Skin of body (tissue), 2 donors: ENCODE measurements around the gene NCBP2. TPM values are rescaled to one million over a fixed set of nuclear protein-coding genes. Genes with fewer than 3 reads are reported as not detected.
A peak's percentile ranks its signal among the peaks of the same experiment; 100 is the strongest.

Experiments used
- DNase-seq: peaks from one replicate; lab custom pipeline; 2025; lab: John Stamatoyannopoulos, UW
- total RNA-seq: library from RNA; depleted of rRNA; stranded (reverse); fragments of >200 nt; gene quantifications from one replicate; pipeline ENCODE4 v1.2.3, GENCODE V29; 2014

NCBP2 gene
- total RNA-seq, result 35.9 TPM

- peak; percentile 96 for DNase-seq
Measured at GRCh38 chr3:196942226-196942914, at the start of gene NCBP2. Gene NCBP2, minus strand, starts transcription at chr3:196942528. Its CDS starts 25 bp downstream, at chr3:196942503.

DNA sequence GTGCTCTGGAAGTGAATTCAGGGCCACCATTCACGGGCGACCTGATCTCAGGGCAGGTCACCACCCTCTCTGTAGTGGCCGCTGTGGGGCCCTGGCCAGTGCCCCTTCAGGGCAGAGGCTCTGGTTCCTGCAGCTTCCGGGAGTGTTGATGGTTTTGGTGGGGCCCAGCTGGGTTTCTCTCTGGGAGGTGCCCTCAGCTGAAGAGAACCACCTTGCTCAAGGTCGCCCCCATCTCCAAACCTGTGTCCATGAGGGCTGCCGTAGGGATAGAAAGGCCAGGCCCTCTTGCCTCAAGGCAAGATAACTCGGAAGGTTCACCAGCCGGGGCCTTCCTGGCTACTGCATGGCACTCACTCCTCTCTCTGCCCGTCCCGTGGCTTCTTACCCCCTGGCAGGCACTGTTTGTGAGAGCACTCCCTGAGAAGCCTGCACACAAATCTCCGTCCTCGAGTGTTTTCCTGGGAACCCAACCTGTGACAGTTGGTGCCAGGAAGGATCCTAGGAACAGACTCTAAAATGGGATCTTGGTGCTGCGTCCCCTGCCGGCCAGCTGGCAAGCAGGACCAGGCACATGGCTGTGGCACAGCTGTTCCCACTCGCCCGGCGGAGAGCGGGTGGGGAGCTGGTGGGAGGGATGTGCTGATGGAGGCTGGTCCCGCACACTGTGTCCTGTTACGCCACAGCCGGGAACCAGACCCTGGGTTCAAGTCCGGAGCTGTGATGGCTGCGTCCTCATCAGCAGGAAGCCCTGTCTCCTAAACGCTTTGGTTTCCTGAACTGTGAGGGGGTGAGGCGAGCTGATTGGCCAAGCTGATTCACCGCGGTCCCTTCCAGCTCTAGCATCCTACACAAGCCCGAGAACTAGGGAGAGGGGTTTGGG is 49.5 kb upstream of the NCBP2 start:
- DNase-seq, result no peak

- no peak for DNase-seq
Measured at GRCh38 chr3:196990601-196991007, 48.3 kb upstream of the NCBP2 start.

DNA sequence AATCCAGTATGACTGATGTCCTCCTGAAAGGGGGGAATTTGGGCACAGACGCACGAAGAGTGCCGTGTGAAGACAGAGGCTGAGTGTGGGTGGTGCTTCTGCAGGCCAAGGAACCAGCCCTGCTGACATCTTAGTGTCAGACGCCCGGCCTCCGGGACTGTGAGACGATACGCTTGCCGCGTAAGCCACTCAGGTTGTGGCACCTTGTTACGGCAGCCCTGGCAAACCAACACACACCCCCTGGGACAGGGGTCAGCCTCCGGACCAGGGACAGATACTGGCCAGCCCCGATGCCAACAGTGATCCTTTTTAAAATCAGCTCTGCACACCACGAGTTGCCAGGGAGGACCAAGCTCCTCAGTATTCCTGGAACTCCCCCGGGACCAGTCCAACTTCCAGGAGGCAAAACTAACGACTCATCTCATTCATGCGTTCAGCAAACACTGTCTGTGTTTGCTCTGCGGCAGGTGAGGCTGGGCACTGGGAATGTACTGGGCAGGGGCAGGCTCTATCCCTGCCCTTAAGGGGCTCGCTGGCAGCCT is 47.5 kb upstream of the NCBP2 start:
- DNase-seq, result no peak

- no peak for DNase-seq
Measured at GRCh38 chr3:196988241-196989029, 46.1 kb upstream of the NCBP2 start.

DNA sequence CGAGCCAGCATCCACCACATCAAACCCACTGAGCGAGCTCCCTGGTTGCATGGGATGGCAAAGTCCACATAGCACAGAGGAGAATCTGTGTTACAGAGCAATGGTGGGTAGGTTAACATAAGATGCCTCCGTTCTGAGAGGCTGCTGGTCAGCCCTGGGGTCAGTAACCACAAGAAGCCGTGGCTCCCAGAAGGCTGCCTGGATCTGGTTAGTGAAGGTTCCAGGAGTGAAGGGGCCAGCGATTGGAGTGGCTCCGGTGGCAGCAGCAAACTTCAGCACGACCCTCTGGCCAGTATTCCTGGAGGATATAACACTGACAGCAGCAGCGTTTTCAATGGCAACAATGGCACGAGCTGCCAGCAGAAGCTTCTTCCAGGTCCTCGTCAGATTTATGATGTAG is 44.7 kb upstream of the NCBP2 start:
- no peak for DNase-seq

DNA sequence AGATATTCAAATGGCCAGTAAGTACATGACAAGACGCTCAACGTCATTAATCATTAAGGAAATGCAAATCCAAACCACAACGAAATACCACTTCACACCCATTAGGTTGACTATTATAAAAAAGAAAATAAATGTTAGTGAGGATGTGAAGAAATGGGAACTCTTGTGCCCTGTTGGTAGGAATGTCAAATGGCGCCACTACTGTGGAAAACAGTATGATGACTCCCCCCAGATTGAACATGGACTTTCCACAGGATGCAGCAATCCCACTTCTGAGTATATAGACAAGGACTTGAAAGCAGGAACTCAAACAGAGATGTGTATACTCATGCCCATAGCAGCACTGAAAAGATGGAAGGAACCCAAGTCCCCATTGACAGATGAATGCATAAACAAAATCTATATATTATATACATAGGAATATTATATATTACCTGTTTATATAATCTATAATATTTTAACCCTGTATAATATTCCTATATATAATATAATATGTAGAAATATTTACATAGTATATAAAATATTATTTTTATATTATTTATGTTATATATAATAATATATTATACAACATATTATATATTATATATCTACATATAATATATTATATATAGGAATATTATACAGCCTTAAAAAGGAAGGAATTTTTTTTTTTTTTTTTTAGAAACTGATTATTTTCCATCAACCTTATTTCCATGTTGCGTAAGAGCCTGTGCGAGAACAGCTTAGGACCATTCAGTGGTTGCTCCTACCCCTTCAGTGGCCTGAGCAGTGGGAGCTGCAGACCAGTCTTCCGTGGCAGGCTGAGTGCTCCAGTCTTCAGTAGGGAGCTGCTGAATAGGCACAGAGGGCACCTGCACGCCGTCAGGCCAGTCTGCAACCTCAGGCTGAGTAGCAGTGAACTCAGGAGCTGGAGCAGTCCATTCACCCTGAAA is 43.9 kb upstream of the NCBP2 start:
- DNase-seq, result no peak

- DNase-seq, result no peak
Measured at GRCh38 chr3:196985298-196985697, 43.0 kb upstream of the NCBP2 start.

GRCh38 chr3:196983186-196983585 is 40.9 kb upstream of the NCBP2 start:
- no peak for DNase-seq

DNA sequence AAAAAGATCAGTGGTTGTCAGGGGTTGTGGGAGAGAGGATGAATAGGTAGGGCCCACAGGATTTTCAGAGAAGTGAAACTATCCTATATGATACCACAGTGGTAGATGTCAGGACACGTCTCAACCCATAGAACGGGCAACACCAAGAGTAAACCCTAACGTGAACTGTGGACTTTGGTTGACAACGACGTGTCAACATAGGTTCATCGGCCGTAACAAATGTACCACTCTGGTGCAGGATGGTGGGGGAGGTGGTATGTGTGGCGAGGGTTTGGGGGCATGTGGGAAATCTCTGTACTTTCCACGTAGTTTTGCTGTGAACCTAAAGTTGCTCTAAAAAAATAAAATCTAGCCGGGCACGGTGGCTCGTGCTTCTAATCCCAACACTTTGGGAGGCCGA is 39.3 kb upstream of the NCBP2 start:
- DNase-seq, result no peak

DNA sequence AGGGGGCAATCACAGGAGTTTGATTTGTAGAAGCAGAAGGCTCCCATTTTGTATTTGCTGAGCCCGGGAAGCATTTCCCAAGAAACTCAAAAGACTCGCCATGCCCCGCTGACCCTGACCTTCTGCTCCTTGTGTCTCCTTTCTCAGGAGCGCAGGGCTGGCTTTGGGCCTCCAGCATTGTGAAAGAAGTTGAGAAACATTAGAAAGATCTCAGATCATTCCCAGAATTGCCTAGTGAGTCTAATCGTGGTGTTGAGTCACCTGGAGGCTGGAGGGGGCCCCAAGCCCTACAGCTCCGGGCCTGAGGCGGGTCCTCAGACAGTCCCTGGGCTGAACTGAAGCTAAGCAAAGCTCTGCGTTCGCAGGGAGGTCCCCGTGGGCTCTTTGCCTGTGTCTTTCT is 37.2 kb upstream of the NCBP2 start:
- DNase-seq, result no peak

- DNase-seq, result no peak
Measured at GRCh38 chr3:196976941-196977340, 34.6 kb upstream of the NCBP2 start.

GRCh38 chr3:196975349-196975748 is 33.0 kb upstream of the NCBP2 start:
- DNase-seq, result no peak

DNA sequence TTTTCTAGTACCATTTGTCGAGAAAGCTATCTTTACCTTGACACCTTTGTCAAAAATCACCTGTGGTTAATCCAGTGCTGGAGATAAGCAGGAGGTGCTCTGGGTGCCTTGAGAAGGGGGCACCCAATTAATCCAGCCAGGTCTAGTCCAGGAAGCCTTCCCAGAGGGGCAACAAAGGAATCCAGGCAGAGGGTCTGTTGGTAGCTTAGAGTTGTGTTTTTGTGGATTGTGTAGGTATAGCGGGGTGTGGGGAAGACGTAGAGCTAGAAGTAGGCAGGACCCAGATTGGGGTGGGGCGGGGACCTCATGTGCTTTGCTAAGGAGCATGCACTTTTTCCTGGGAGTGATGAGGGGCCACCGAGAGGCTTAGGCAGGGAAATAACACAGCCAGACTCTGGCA is 32.3 kb upstream of the NCBP2 start:
- DNase-seq, result no peak

DNA sequence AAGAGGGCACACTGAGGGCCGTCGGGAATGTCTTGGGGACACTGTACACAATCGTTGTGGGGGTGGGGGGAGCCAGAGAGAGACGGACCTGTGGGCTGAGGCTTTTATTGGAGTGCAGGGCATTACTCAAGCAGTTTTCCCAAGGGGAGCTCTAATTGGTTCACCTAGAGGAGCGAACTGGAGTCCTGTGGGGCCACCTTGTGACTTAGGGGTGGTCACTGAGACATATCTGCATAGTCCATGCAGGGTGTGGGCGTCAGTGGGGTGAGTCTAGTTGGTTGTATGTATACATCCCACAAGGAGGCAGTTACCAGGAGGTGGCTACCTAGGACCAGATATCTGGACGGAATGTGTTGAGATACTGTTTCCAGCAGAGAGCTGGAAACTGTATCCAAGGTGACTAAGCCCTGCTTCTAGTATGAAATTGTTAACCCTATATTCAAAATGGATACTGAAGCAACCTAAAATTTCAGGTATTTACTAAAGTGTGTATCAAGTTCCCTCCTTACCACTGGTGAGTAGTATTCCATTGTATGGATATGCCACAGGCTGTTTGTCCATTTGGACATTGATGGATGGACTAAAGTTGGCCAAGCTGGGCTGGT is 28.9 kb upstream of the NCBP2 start:
- no peak for DNase-seq

DNA sequence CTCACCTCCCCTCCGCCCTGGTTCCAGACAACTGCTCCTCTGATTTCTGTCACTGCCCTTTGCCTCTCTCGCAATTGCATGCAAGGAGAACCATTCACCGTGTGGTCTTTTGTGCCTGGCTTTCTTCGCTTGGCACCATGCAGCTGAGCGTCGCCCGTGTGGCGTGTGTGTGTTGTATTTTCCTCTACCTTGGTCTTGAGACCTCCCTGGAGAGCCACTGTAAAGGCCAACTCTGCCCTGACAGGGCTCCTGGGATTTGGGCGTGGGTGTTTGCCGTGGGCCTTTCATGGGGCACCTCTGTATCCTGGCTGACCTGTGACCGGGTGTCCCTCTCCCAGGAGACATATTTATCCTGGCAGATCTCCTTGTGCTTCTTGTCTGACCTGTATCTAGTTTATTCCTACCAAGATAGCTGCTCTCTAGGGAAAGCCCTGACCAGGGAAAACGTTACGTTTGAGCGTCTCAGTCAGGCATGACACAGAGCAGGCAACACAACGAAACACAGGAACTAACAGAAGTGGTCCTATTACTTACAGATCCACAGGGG is 28.3 kb upstream of the NCBP2 start:
- DNase-seq, result no peak

- DNase-seq, result no peak
Measured at GRCh38 chr3:196969660-196970546, 27.6 kb upstream of the NCBP2 start.

GRCh38 chr3:196969134-196969659 is 26.9 kb upstream of the NCBP2 start:
- no peak for DNase-seq
